Measurements from ENCODE around the gene SPTSSB. TPM values are rescaled to one million over a fixed set of nuclear protein-coding genes. Genes with fewer than 3 reads are reported as not detected.

The SPTSSB gene
- total RNA-seq, 1 donor from 2014 or later = 0.42 TPM

DNA sequence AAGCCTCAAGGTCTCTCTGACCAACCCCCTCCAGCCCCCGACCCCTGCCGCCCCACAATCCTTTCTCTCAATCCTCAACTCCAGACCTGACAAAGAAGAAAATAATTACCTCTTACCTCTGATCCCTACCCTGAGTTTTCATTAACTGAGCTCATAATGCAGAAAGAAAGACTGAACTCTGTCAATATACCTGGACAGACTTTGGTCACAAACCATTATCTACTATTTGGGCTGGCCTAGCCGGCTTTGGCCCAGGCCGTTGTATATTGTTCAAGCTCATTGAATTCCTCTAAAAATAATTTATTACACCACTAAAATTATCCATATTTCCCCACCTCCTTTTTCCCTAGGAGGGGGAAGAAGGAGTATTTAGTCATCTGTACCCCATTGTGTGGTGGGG is 29.3 kb upstream of the SPTSSB start:
- no peak for DNase-seq (ENCODE audit: low read depth, low spot score)
- TF ChIP-seq CTCF (conservative IDR thresholded peaks at IDR 0.05) = no peak
- Mint-ChIP-seq H3K27ac (ENCODE audit: unreplicated experiment) (no peak overlapping the region), H3K9me3 (peaks cover 7% of the 10 kb centered on the region), H3K27me3 (ENCODE audit: low read depth) (no peaks in the 10 kb centered on the region), H3K36me3 (ENCODE audit: low read depth) (no peaks in the 10 kb centered on the region), H3K4me3 (no peak overlapping the region), H3K4me1 (peaks cover 3% of the 10 kb centered on the region)

GRCh38 chr3:161395115-161396012 is 24.0 kb upstream of the SPTSSB start:
- no peak for TF ChIP-seq CTCF (conservative IDR thresholded peaks at IDR 0.05)
- H3K9me3 Mint-ChIP-seq = peaks cover 7% of the 10 kb centered on the region
- no peaks in the 10 kb centered on the region for H3K36me3 Mint-ChIP-seq (ENCODE audit: low read depth)
- H3K4me1 Mint-ChIP-seq = no peaks in the 10 kb centered on the region
- no peak for DNase-seq (ENCODE audit: low read depth, low spot score)
- no peak overlapping the region for H3K27ac Mint-ChIP-seq (ENCODE audit: unreplicated experiment)
- H3K4me3 Mint-ChIP-seq = no peak overlapping the region
- no peaks in the 10 kb centered on the region for H3K27me3 Mint-ChIP-seq (ENCODE audit: low read depth)

GRCh38 chr3:161393803-161394202 is 22.5 kb upstream of the SPTSSB start:
- no peaks in the 10 kb centered on the region for H3K27me3 Mint-ChIP-seq (ENCODE audit: low read depth)
- no peak overlapping the region for H3K4me3 Mint-ChIP-seq
- DNase-seq (ENCODE audit: low read depth, low spot score) = no peak
- peaks cover 11% of the 10 kb centered on the region for H3K9me3 Mint-ChIP-seq
- H3K36me3 Mint-ChIP-seq (ENCODE audit: low read depth) = no peaks in the 10 kb centered on the region
- no peaks in the 10 kb centered on the region for H3K4me1 Mint-ChIP-seq
- TF ChIP-seq CTCF (conservative IDR thresholded peaks at IDR 0.05) = no peak
- H3K27ac Mint-ChIP-seq (ENCODE audit: unreplicated experiment) = no peak overlapping the region

GRCh38 chr3:161393310-161393709 is 22.0 kb upstream of the SPTSSB start:
- no peak for DNase-seq (ENCODE audit: low read depth, low spot score)
- H3K4me1 Mint-ChIP-seq = no peaks in the 10 kb centered on the region
- H3K4me3 Mint-ChIP-seq = no peak overlapping the region
- no peaks in the 10 kb centered on the region for H3K36me3 Mint-ChIP-seq (ENCODE audit: low read depth)
- H3K27ac Mint-ChIP-seq (ENCODE audit: unreplicated experiment) = no peak overlapping the region
- H3K27me3 Mint-ChIP-seq (ENCODE audit: low read depth) = no peaks in the 10 kb centered on the region
- H3K9me3 Mint-ChIP-seq = peaks cover 8% of the 10 kb centered on the region
- no peak for TF ChIP-seq CTCF (conservative IDR thresholded peaks at IDR 0.05)

- Mint-ChIP-seq H3K4me3 (no peak overlapping the region), H3K9me3 (peaks cover 7% of the 10 kb centered on the region), H3K27me3 (ENCODE audit: low read depth) (no peaks in the 10 kb centered on the region), H3K36me3 (ENCODE audit: low read depth) (no peaks in the 10 kb centered on the region), H3K4me1 (no peaks in the 10 kb centered on the region), H3K27ac (ENCODE audit: unreplicated experiment) (no peak overlapping the region)
- no peak for TF ChIP-seq CTCF (conservative IDR thresholded peaks at IDR 0.05)
- DNase-seq (ENCODE audit: low read depth, low spot score) = no peak
Observed at GRCh38 chr3:161392853-161393252, 21.5 kb upstream of the SPTSSB start.
